Measurements from ENCODE around the gene OR10R2. TPM values are rescaled to one million over a fixed set of nuclear protein-coding genes. Genes with fewer than 3 reads are reported as not detected.

The OR10R2 gene
- not detected in 2 replicates for total RNA-seq (ENCODE audit: low replicate concordance)

GRCh38 chr1:158471920-158472319 lies at the start of gene OR10R2:
Gene OR10R2 (plus strand): TSS chr1:158472220. CDS start chr1:158472326, 106 bp downstream.

GRCh38 chr1:158426137-158426536 lies 45.9 kb upstream of the OR10R2 start, which contains the start of gene OR10K2:
Gene OR10K2 (minus strand): TSS chr1:158426237. CDS start chr1:158420866, 5,371 bp downstream.

GRCh38 chr1:158461534-158461933 lies 10.5 kb upstream of the OR10R2 start, which contains the start of gene OR10K1:
Gene OR10K1 (plus strand): TSS chr1:158461834. CDS start chr1:158465562, 3,728 bp downstream.

Other genes with a start within 250 kb of the OR10R2 start
- gene CD1A, start 217.8 kb upstream of the OR10R2 start, total RNA-seq (ENCODE audit: low replicate concordance): not detected in 2 replicates
- not detected in 2 replicates for gene CD1C, start 182.3 kb upstream of the OR10R2 start, total RNA-seq (ENCODE audit: low replicate concordance)
- not detected in 2 replicates for gene CD1B, start 140.7 kb upstream of the OR10R2 start, total RNA-seq (ENCODE audit: low replicate concordance)
- not detected in 2 replicates for gene CD1E, start 118.3 kb upstream of the OR10R2 start, total RNA-seq (ENCODE audit: low replicate concordance)
- not detected in 2 replicates for gene OR10T2, start 72.8 kb upstream of the OR10R2 start, total RNA-seq (ENCODE audit: low replicate concordance)
- gene OR10K2, start 46.0 kb upstream of the OR10R2 start, total RNA-seq (ENCODE audit: low replicate concordance): not detected in 2 replicates
- gene OR10K1, start 10.4 kb upstream of the OR10R2 start, total RNA-seq (ENCODE audit: low replicate concordance): not detected in 2 replicates
- not detected in 2 replicates for gene OR6Y1, start 82.2 kb downstream of the OR10R2 start, total RNA-seq (ENCODE audit: low replicate concordance)
- not detected in 2 replicates for gene OR6P1, start 98.4 kb downstream of the OR10R2 start, total RNA-seq (ENCODE audit: low replicate concordance)
- gene OR10X1, start 107.7 kb downstream of the OR10R2 start, total RNA-seq (ENCODE audit: low replicate concordance): not detected in 2 replicates
- not detected in 2 replicates for gene OR10Z1, start 133.0 kb downstream of the OR10R2 start, total RNA-seq (ENCODE audit: low replicate concordance)
- gene SPTA1, start 214.5 kb downstream of the OR10R2 start, total RNA-seq (ENCODE audit: low replicate concordance): 0.12 TPM in 1 of 2 replicates, not detected in the other
- gene OR6K2, start 228.4 kb downstream of the OR10R2 start, total RNA-seq (ENCODE audit: low replicate concordance): not detected in 2 replicates
- not detected in 2 replicates for gene OR6K3, start 248.5 kb downstream of the OR10R2 start, total RNA-seq (ENCODE audit: low replicate concordance)